GM18873 (cell line): Measurements from ENCODE around the gene KRTAP10-9.
"Not testable (repeated sequence)": the region's sequence is repeated elsewhere in the genome, so short reads cannot be mapped to it uniquely, and the experiment has no call there.

Experiments used
- ATAC-seq: cut with Tn5 transposase; IDR thresholded peaks from one replicate; pipeline ENCODE4 v1.9.1; 2021; ENCODE audit warnings: mild to moderate bottlenecking, moderate library complexity, moderate number of reproducible peaks; ENCODE audit not compliant: unreplicated experiment, low FRiP score

The KRTAP10-9 gene

GRCh38 chr21:44626673-44627143 lies at the start of gene KRTAP10-9:
KRTAP10-9 (plus strand) TSS chr21:44627093; CDS start chr21:44627172, 79 bp downstream.
- no peak for ATAC-seq

- no peak for ATAC-seq
These were observed 48.4 kb upstream of the KRTAP10-9 start for GRCh38 chr21:44578371-44579055.

- ATAC-seq, result no peak
These were observed 47.6 kb upstream of the KRTAP10-9 start for GRCh38 chr21:44579056-44579832.

- no peak for ATAC-seq
These were observed 47.1 kb upstream of the KRTAP10-9 start for GRCh38 chr21:44579833-44580144.

GRCh38 chr21:44580231-44580821 lies 46.6 kb upstream of the KRTAP10-9 start, which contains the start of gene KRTAP10-5:
KRTAP10-5 (minus strand) TSS chr21:44580604; CDS start chr21:44580578, 26 bp downstream.
- ATAC-seq, result not testable (repeated sequence)

- ATAC-seq, result no peak
These were observed 45.7 kb upstream of the KRTAP10-9 start for GRCh38 chr21:44581158-44581557.

GRCh38 chr21:44582055-44582454 lies 44.8 kb upstream of the KRTAP10-9 start:
- ATAC-seq, result no peak

GRCh38 chr21:44583089-44583799 lies 43.6 kb upstream of the KRTAP10-9 start:
- ATAC-seq, result no peak

- no peak for ATAC-seq
These were observed 43.1 kb upstream of the KRTAP10-9 start for GRCh38 chr21:44583800-44584147.

- no peak for ATAC-seq
These were observed 41.0 kb upstream of the KRTAP10-9 start for GRCh38 chr21:44585892-44586291.

GRCh38 chr21:44589094-44589493 lies 37.8 kb upstream of the KRTAP10-9 start:
- no peak for ATAC-seq

GRCh38 chr21:44589586-44590305 lies 37.1 kb upstream of the KRTAP10-9 start:
- no peak for ATAC-seq

GRCh38 chr21:44590311-44590721 lies 36.6 kb upstream of the KRTAP10-9 start:
- ATAC-seq, result no peak

- ATAC-seq, result not testable (repeated sequence)
These were observed 35.7 kb upstream of the KRTAP10-9 start for GRCh38 chr21:44590897-44591800.

GRCh38 chr21:44591801-44592130 lies 35.1 kb upstream of the KRTAP10-9 start:
- not testable (repeated sequence) for ATAC-seq

- ATAC-seq, result no peak
These were observed 34.2 kb upstream of the KRTAP10-9 start, which contains the start of gene KRTAP10-6 for GRCh38 chr21:44592446-44593311. KRTAP10-6 (minus strand) TSS chr21:44592505; CDS start chr21:44592484, 21 bp downstream.

GRCh38 chr21:44593598-44594405 lies 33.1 kb upstream of the KRTAP10-9 start:
- ATAC-seq, result no peak
